Psoas muscle (tissue), 8 donors: ENCODE results near the gene ADH1A. TPM values are rescaled to one million over a fixed set of nuclear protein-coding genes. Genes with fewer than 3 reads are reported as not detected.

Experiments
- ATAC-seq, 4 donors: fragments of 200-7000 bp; cut with Tn5 transposase; one replicate each; pipeline ENCODE4 v1.9.1; 2020; ENCODE audit warnings: moderate library complexity in 3 of 4, mild to moderate bottlenecking in 2 of 4
- DNase-seq, 2 donors: peaks; one replicate each; pipeline ENCODE4 v3.0.0-alpha.2; 2020
- H3K27ac ChIP-seq: fragments of 200-600 bp; one replicate; pipeline ENCODE4 v1.8.0; 2022
- H3K27me3 ChIP-seq, 3 donors: fragments of 200-600 bp in 1 of 3; one replicate each; pipeline versions ENCODE4 v1.6.1 to v1.8.0; 2013 to 2022; ENCODE audit warnings: low read length in 2 of 3, mild to moderate bottlenecking in 2 of 3, moderate library complexity in 1 of 3; ENCODE audit not compliant: insufficient read depth in 3 of 3
- H3K36me3 ChIP-seq, 2 donors: fragments of 200-600 bp in 1 of 2; one replicate each; pipeline versions ENCODE4 v1.6.1 to v1.8.0; 2013 to 2022; ENCODE audit warnings: low read depth in 1 of 2, mild to moderate bottlenecking in 1 of 2, moderate library complexity in 1 of 2; ENCODE audit not compliant: insufficient read depth in 1 of 2
- H3K4me1 ChIP-seq: fragments of 200-600 bp; one replicate; pipeline ENCODE4 v1.8.0; 2022
- H3K4me3 ChIP-seq: fragments of 200-600 bp; one replicate; pipeline ENCODE4 v1.8.0; 2022; ENCODE audit warnings: mild to moderate bottlenecking
- H3K9me3 ChIP-seq: fragments of 200-600 bp; one replicate; pipeline ENCODE4 v1.8.0; 2022
- WGBS, 3 donors: extraction: QIAGEN DNeasy Blood & Tissue Kit; methylation state at CpG; one replicate each; pipeline versions ENCODE4 v1.1.6 to v1.1.7; 2013; 5-methylcytosine and 5-hydroxymethylcytosine counted together
- intact Hi-C, 2 donors: fragments of 100-400 bp; cut with DNase I; formaldehyde crosslinking; loops; one replicate each; pipeline versions ENCODE4 v1.11.0 to v1.14.2; 2022
- polyA plus RNA-seq, 3 donors: library from polyadenylated mRNA; stranded (reverse); fragments of 200-250 nt; gene quantifications; one replicate each; pipeline ENCODE4 v1.2.3, GENCODE V29; 2013
- total RNA-seq, 4 donors: library from RNA; stranded (reverse); fragmentation: NEBNext Ultra II Directional in 2 of 4; extraction: Animal tissue kit (Norgen Biotek cat#: 25700) in 2 of 4; gene quantifications; one replicate each; pipeline versions ENCODE4 v1.2.1 to v1.2.4, GENCODE V29; 2021 to 2023
- TF ChIP-seq, protein P1 (sequence below): fragments of 200-600 bp; IDR thresholded peaks from one replicate; pipeline ENCODE4 v1.8.0; 2022; ENCODE audit warnings: antibody characterized with exemption
- donor health status: healthy with polysubstance abuse.
- donor health status: DM: no; HTN: no; CAD: no; lungs with moderate emphysema.
- donor health status: Bipolar disorder and iron deficiency.
- donor health status: healthy.
- donor health status: DM: yes; HTN: yes; CAD: no.
- donor health status: DM: no; HTN: no; CAD: no.
- donor health status: DM: no; HTN: no; CAD: no.
- donor health status: DM: yes; HTN: yes; CAD: no.

Gene ADH1A
- total and polyA plus RNA-seq, 7 donors, result 0.30 to 0.65 (median 0.43) TPM; not detected in 3

DNA sequence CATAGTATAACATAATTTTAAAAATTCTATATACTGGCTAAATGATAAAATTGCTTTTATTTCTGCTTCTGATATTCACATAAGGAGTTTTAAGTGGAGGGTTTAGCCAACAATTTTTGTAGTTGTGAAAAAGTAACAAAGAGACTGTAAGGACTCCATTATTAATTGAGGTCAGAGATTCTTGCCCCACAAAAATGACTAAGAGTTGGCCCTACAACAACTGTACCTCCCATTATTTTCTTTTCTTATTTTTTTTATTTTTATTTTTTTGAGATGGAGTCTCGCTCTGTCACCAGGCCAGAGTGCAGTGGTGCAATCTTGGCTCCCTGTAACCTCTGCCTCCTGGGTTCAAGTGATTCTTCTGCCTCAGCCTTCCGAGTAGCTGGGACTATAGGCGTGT, 39.9 kb upstream of the ADH1A start:
- Histone ChIP-seq H3K4me3 (no peak overlapping the region), H3K27me3 (no peaks in the 10 kb centered on the region), H3K36me3 (no peaks in the 10 kb centered on the region), H3K27ac (no peak overlapping the region), H3K9me3 (peaks cover 4% of the 10 kb centered on the region), H3K4me1 (peaks cover 2% of the 10 kb centered on the region)
- ATAC-seq (no peak), DNase-seq (peak in 1 of 2 donors; percentile 21)
- WGBS, 3 donors, result 87 to 94% (median 93%) methylated on average over 3 of the region's 3 CpGs
- intact Hi-C loops, result no loop called here
- TF ChIP-seq, protein P1, sequence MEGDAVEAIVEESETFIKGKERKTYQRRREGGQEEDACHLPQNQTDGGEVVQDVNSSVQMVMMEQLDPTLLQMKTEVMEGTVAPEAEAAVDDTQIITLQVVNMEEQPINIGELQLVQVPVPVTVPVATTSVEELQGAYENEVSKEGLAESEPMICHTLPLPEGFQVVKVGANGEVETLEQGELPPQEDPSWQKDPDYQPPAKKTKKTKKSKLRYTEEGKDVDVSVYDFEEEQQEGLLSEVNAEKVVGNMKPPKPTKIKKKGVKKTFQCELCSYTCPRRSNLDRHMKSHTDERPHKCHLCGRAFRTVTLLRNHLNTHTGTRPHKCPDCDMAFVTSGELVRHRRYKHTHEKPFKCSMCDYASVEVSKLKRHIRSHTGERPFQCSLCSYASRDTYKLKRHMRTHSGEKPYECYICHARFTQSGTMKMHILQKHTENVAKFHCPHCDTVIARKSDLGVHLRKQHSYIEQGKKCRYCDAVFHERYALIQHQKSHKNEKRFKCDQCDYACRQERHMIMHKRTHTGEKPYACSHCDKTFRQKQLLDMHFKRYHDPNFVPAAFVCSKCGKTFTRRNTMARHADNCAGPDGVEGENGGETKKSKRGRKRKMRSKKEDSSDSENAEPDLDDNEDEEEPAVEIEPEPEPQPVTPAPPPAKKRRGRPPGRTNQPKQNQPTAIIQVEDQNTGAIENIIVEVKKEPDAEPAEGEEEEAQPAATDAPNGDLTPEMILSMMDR, result no peak

DNA sequence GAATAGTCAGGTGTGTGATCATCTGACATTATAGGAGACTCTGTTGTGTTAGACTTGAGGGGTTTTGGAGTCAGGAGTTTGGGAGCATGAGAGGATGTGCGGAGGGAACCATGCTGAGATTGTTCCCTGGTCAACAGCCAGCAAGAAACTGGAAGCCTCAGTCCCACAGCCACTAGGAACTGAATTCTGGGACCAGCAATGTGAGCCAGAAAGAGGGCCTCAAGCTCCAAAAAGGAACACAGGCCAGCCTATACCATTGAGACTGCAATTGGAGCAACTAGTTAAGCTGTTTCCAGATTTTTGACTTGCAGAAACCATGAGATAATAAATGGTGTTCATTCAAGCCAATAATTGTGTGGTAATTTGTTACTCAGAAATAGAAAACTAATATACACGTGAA, 39.1 kb upstream of the ADH1A start:
- WGBS, 3 donors, result 82 to 90% (median 86%) methylated on average over 2 of the region's 2 CpGs
- H3K36me3 ChIP-seq, result no peaks in the 10 kb centered on the region
- TF ChIP-seq, protein P1, result no peak
- ATAC-seq (no peak), DNase-seq (no peak)
- H3K9me3 ChIP-seq, result peaks cover 4% of the 10 kb centered on the region
- peaks cover 10% of the 10 kb centered on the region for H3K4me1 ChIP-seq
- H3K27ac ChIP-seq, result no peak overlapping the region
- H3K4me3 ChIP-seq, result no peak overlapping the region
- intact Hi-C loops, result loop anchor here in 1 of 2 donors (10.0 kb wide), 1 partner anchor 675 kb away; the partner anchor contains the start of gene TSPAN5
- no peaks in the 10 kb centered on the region for H3K27me3 ChIP-seq

DNA sequence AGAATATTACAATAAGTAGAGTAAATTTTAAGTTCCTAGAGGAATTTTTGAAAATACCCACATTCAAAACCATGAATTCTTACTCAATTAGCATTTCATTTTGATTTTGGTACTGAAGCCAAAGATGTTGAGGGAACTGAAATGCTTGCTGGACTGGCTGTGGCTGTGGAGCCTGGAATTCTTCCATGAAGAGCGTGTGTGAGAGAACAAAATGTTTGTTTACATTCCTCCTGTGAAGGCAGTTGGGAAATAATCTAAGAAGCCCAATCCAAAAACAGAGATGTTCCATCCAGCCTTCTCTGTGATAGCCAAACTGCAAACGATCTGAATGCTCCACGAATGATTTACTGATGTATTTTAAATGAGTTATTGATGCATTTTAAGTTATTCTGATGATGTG, 34.2 kb upstream of the ADH1A start:
- 14 to 18% (median 15%) methylated on average over 3 of the region's 3 CpGs for WGBS, 3 donors
- intact Hi-C loops, result loop anchor here (5.0 to 10.0 kb wide), 2 partner anchors 393 to 670 kb away; partner anchors contain the start of gene TSPAN5 (in 1 of the 2)
- DNase-seq, result peak; percentile 61 to 80
- peaks cover 4% of the 10 kb centered on the region for H3K9me3 ChIP-seq
- TF ChIP-seq, protein P1, result no peak
- H3K4me1 ChIP-seq, result peaks cover 28% of the 10 kb centered on the region
- H3K27me3 ChIP-seq, result no peaks in the 10 kb centered on the region
- H3K36me3 ChIP-seq, result no peaks in the 10 kb centered on the region
- no peak overlapping the region for H3K4me3 ChIP-seq
- ATAC-seq, result peak; percentile 60 to 90 (median 74)
- H3K27ac ChIP-seq, result peak overlapping the region; percentile 71

DNA sequence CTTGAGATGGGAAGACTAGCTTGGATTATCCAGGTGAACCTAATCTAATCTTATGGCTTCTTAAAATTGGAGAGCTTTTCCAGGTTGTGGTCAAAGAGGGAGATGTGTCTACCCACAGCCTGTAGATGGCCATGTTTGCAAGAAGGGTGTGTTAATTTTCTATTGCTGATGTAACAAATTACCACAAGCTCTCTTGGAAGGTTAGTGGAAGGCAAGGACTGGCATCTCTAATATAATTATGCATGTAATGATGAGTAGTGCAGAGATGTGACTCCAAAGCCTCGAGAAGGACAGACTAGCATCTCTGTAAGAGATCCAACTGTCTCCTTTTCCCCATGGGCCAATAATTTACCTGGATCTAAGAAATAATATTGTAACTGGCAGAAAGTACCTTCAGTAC, 33.6 kb upstream of the ADH1A start:
- WGBS, 3 donors, result 7 to 11% (median 9%) methylated on average over 1 of the region's 1 CpG
- Histone ChIP-seq H3K27me3 (no peaks in the 10 kb centered on the region), H3K9me3 (peaks cover 4% of the 10 kb centered on the region), H3K27ac (peak overlapping the region; percentile 71), H3K4me3 (no peak overlapping the region), H3K36me3 (no peaks in the 10 kb centered on the region), H3K4me1 (peaks cover 28% of the 10 kb centered on the region)
- DNase-seq, result no peak
- TF ChIP-seq, protein P1, result no peak
- peak in 2 of 4 donors; percentile 19 to 24 for ATAC-seq
- intact Hi-C loops, result loop anchor here (5.0 to 10.0 kb wide), 2 partner anchors 392 to 670 kb away; partner anchors contain the start of gene TSPAN5 (in 1 of the 2)

DNA sequence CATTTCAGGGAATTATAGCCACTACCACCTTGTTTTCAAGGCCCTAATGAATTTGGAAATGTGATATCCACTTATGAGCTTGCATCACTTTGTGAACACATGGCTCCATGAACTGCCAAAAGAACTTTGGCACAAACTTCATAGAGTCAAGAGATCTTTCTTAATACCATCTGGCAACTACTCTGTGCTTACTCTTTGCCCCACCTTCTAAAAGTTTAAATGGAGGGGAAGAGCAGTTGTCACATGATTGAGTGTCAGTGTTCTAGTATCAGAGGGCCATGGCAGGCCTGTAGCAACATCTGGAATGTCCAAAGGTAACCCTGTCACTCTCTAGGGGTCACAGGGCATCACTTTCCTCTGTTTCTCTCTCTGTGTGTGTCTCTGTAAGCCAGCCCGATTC, 33.0 kb upstream of the ADH1A start:
- ATAC-seq, result peak; percentile 90 to 98 (median 95)
- H3K36me3 ChIP-seq, result no peaks in the 10 kb centered on the region
- intact Hi-C loops, result loop anchor here (5.0 to 10.0 kb wide), 2 partner anchors 391 to 669 kb away; partner anchors contain the start of gene TSPAN5 (in 1 of the 2)
- H3K27me3 ChIP-seq, result no peaks in the 10 kb centered on the region
- H3K27ac ChIP-seq, result peak overlapping the region; percentile 71
- H3K9me3 ChIP-seq, result peaks cover 4% of the 10 kb centered on the region
- no peak for DNase-seq
- WGBS, 3 donors, result 55 to 74% (median 74%) methylated on average over 1 of the region's 1 CpG
- H3K4me3 ChIP-seq, result no peak overlapping the region
- TF ChIP-seq, protein P1, result no peak
- peaks cover 28% of the 10 kb centered on the region for H3K4me1 ChIP-seq
